GM12801 (cell line): ENCODE data around the gene WEE1.

ENCODE experiments used
- TF ChIP-seq, protein P1 (sequence below): IDR thresholded peaks from one replicate; pipeline ENCODE4 v1.5.1; 2011; ENCODE audit warnings: control low read depth; ENCODE audit not compliant: insufficient read length; ENCODE audit errors: extremely low read depth

WEE1 gene

DNA sequence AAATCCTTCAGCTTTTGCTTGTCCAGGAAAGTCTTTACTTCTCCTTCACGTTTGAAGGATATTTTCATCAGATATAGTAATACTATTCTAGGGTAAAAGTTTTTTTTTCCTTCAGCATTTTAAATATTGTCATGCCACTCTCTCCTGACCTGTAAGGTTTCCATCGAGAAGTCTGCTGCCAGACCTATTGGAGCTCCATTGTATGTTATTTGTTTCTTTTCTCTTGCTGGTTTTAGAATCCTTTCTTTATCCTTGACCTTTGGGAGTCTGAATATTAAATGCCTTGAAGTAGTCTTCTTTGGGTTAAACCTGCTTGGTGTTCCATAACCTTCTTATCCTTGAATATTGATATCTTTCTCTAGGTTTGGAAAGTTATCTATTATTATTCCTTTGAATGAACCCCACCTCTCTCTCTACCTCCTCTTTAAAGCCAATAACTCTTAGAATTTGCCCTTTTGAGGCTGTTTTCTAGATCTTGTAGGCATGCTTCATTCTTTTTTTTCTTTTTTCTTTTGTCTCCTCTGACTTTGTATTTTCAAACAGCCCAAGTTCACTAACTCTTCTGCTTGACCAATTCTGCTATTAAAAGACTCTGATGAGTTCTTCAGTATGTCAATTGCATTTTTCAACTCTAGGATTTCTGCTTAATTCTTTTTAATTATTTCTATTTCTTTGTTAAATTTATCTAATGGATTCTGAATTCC is 12.0 kb upstream of the WEE1 start:
- TF ChIP-seq, protein P1, sequence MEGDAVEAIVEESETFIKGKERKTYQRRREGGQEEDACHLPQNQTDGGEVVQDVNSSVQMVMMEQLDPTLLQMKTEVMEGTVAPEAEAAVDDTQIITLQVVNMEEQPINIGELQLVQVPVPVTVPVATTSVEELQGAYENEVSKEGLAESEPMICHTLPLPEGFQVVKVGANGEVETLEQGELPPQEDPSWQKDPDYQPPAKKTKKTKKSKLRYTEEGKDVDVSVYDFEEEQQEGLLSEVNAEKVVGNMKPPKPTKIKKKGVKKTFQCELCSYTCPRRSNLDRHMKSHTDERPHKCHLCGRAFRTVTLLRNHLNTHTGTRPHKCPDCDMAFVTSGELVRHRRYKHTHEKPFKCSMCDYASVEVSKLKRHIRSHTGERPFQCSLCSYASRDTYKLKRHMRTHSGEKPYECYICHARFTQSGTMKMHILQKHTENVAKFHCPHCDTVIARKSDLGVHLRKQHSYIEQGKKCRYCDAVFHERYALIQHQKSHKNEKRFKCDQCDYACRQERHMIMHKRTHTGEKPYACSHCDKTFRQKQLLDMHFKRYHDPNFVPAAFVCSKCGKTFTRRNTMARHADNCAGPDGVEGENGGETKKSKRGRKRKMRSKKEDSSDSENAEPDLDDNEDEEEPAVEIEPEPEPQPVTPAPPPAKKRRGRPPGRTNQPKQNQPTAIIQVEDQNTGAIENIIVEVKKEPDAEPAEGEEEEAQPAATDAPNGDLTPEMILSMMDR: no peak

DNA sequence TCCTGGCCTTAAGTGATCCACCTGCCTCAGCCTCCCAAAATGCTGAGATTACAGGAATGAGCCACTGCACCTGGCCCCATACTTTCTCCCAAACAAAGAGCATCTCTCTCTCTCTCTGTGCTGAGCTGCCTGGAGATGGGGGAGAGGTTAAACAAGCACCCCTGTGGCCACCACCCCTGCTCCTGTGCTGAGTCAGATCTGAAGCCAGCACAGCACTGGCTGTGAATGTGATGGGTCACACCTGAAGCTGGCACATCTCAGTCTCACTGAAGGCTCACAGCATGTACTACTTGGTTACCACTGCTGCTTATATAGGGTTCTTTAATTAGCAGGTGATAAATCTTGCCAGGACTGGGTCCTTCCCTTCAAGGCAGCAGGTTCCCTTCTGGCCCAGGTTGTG is 10.8 kb upstream of the WEE1 start:
- TF ChIP-seq, protein P1: no peak

DNA sequence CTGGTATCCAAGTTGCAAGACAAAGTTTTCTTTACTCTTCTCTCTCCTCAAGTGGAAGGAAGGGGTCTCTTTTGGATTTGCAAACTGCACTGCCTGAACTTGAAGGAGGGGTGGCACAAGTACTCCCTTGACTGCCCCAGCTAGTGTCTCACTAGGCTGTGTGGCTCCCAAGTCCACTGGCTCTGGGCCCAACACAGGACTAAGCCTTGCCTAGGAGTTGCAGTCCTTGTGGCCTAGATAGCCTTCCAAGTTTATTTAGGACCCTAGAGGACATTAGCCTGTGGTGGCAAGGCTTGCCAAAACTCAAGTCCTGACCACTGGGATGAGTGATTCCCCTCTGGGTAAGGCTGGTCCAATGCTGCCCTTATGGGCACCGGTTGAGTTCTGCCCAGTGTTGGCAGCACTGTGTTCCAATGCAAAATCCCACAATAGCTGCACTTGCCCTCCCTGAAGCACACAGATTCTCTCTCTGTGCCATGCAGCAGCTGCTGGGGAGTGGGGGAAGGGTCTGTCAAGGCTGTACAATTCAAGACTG is 10.2 kb upstream of the WEE1 start:
- TF ChIP-seq, protein P1: no peak

DNA sequence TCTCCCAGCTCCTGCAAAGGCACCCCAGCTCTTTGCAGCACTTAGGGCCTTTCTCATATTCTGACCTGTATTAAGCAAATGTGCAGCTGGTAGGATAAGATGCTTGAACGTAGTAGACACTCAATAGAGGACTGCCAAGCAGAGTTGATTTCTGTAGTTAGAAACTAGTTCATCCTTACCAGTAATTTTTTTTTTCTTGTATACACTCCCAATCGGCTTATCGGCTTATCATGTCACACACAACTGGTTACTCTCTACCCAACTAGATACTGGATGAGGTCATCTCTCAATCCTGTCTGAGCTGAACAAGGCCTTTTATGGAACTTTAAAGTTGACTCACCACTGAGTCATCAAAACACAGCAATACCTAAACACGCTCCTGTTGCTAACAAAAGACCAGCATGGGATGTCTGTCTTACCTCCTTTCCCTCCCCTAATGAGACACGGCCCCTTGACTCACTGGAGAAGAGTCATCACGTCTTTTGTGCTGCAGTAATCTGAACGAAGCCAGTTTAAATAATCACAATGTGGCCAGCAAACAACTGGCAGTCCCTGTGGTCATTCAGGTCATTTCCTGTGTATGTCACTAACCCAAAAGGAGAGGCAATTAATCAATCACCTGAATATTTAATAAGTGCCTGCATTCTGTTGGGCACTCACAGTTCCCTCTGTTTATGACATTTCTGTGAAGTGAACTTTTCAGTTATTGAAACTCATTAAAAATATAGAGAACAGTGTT is 7.5 kb upstream of the WEE1 start:
- TF ChIP-seq, protein P1: no peak

DNA sequence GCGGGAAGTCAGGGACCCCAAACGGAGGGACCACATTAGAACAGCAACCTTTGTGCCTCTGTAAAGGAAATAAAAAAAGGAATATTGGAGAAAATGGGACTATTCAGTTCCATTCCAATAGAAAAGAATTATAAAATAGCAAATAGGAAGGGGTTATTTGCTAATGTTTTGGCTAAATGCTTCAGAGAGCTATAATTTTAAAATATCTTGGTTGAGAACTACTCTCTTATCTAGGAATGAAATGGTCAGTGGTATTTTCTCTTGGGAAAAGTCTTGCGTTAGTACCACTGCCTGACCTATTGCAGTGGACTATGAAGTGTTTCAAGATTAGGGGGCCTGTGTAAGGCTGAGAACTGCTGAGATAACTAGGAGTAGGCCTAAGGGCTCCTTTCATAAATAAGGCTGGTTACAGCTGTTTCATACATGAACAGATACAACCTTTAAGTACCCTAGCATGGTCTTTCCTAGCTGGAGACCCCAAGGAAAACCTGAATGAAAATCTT is 6.9 kb upstream of the WEE1 start:
- TF ChIP-seq, protein P1: no peak

DNA sequence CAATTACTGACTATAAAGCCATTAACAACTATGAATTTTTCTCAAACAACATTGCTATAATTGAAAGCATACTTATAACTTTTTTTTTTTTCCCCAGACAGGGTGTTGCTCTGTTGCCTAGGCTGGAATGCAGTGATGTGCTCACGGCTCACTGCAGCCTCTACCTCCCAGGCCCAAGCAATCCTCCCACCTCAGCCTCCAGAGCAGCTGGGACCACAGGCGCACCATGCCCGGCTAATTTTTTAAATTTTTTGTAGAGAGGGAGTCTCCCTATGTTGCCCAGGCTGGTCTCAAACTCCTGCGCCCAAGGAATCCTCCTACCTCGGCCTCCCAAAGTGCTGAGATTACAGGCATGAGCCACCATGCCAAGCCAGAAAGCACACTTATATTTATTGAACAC is 6.1 kb upstream of the WEE1 start:
- TF ChIP-seq, protein P1: no peak

DNA sequence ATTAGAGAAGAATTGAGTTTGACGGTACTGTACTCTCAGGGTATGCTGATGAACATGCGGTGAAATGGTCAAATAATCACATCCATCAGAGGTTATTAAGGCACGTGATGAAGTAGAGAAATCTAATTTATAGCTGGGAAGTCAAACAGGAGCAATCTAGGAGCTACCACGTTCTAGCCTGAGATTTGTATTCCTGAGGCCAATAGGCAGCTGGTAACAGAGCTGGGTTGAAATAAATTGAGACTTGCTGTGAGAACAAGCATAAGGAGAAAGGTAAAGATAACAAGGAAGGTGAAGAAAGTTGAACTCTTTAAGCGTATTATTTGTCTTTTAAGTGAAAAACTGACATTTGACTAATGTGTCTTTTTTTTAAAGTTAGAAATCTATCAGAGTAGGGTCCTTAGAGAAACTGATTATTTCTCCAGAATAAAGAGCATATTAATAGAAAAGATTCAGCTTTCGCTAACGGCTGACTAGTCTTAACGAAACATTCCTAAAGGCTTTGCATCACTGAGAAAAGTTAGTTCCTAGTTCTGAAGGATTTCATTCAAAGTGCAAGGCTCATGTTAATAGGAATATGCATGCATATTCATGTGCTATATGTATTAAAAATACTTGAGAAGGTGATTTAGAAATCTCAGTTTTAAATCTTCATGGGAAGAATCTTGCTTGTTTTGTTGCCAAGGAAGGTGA is 5.2 kb upstream of the WEE1 start:
- TF ChIP-seq, protein P1: no peak
